Measurements from ENCODE around the gene AP2A2. TPM values are rescaled to one million over a fixed set of nuclear protein-coding genes. Genes with fewer than 3 reads are reported as not detected.
A peak's percentile ranks its signal among the peaks of the same experiment; 100 is the strongest.

AP2A2 gene
- total RNA-seq, 1 experiment from 2014 or later, result 36.1 TPM

DNA sequence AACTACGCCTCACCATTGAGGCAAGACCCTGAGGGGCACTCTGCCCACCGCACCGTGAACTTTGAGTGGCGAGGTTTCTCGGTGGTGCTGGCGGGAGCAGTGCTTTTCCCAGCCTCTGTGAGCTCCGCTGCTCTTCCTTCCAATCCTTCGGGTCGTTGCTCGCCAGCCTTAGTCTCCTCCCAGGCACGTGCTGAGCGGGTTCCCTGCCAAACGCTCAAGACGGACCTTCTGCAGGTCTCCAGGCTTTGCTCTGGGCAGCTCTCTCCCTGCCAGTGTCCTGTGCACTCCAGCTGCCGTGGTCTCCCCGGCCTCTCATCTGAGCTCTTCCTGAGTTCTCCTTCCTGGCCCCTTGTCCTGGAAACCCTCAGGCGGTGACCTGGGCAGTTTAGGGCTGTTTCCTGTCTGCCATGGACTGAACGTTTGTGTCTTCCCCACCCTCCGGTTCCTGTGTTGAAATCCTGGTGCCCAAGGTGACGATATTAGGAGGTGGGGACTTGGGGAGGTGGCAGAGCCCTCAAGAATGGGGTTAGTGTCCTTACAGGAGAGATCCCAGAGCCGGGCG, 122.0 kb downstream of the AP2A2 start:
- Histone ChIP-seq H3K27me3 (ENCODE audit: control insufficient read depth, insufficient read depth, low read length) (no peaks in the 10 kb centered on the region), H3K36me3 (replicated peaks; ENCODE audit: control insufficient read depth, insufficient read depth, low read length) (no peaks in the 10 kb centered on the region), H3K4me3 (ENCODE audit: insufficient read depth, low read depth, low read length) (no peak overlapping the region)
- DNase-seq, result peak; percentile 52

DNA sequence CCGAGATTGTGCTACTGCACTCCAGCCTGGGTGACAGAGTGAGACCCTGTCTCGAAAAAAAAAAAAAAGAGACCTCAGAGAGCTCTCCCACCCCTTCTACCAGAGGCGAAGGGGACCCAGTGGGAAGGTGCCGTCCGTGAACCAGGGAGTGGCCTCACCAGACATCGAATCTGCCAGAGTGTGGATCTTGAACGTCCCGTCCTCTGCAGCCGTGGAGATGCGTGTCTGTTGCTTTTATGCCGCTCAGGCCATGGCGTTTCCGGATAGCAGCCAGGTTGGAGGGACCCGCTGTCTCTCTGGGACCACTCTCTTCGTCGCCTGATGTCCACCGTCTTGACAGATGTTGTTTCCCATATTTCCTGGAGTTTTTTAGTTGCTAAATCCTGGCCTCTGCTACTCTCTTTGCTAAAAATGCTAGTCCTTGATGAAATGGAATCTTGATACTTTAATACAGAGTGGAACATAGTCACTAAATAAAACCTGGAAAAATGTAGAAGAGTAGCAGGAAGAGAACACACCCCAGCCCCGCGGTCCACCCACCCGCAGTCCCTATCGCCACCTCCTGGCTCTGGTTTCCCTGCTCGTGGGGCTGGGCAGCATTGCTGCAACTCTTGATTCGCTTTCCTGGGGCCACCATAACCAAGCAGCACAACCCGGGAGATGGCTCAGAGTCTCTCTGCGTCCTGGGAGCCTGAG, 122.9 kb downstream of the AP2A2 start:
- Histone ChIP-seq H3K36me3 (replicated peaks; ENCODE audit: control insufficient read depth, insufficient read depth, low read length) (no peaks in the 10 kb centered on the region), H3K4me3 (ENCODE audit: insufficient read depth, low read depth, low read length) (no peak overlapping the region)
- DNase-seq, result peak; percentile 82

DNA sequence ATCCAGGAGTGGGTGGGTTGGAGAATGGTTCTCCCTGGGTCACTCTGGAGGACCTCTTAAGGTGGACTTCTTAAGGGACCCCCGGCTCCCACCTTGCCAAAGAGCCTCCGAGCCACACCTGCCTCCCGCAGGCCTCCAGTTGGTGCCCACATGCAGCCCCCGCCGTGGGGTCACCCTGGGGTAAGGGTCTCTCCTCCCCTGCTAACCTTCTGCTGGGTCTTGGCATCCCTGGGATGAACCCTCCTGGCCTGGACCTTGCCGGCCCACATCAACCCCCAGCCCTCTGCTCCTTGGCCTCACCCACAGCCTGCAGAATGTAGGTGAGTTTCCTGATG, 123.4 kb downstream of the AP2A2 start:
- no peak overlapping the region for H3K4me3 ChIP-seq (ENCODE audit: insufficient read depth, low read depth, low read length)
- H3K36me3 ChIP-seq (replicated peaks; ENCODE audit: control insufficient read depth, insufficient read depth, low read length), result no peaks in the 10 kb centered on the region
- DNase-seq, result peak; percentile 46
- no peaks in the 10 kb centered on the region for H3K27me3 ChIP-seq (ENCODE audit: control insufficient read depth, insufficient read depth, low read length)

More for the DNA sequence above, 122.9 kb downstream of the AP2A2 start:
- no peaks in the 10 kb centered on the region for H3K27me3 ChIP-seq (ENCODE audit: control insufficient read depth, insufficient read depth, low read length)

DNA sequence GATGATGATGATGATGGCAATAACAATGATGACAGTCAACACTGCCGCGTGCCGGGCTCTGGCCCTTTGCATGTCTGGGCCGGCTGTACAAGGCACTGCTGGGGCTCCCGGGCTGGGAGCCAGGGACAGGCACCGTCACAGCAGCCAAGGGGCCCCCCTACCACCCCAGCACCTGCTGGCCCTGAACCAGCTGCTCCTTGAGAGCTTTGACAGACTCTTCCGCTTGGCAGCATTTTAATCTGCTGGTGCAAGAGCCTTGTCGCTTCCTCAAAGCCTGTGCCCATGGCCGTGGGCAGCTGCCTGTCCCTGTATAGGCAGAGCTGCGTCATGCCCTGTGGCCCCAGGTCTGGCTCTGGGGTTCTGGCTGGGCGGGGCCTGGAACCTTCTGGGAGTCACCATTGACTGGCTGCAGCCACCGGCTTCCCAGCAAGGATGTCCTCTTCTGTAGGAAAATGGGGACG, 123.8 kb downstream of the AP2A2 start:
- Histone ChIP-seq H3K36me3 (replicated peaks; ENCODE audit: control insufficient read depth, insufficient read depth, low read length) (no peaks in the 10 kb centered on the region), H3K4me3 (ENCODE audit: insufficient read depth, low read depth, low read length) (no peak overlapping the region), H3K27me3 (ENCODE audit: control insufficient read depth, insufficient read depth, low read length) (no peaks in the 10 kb centered on the region)
- peak; percentile 45 for DNase-seq

DNA sequence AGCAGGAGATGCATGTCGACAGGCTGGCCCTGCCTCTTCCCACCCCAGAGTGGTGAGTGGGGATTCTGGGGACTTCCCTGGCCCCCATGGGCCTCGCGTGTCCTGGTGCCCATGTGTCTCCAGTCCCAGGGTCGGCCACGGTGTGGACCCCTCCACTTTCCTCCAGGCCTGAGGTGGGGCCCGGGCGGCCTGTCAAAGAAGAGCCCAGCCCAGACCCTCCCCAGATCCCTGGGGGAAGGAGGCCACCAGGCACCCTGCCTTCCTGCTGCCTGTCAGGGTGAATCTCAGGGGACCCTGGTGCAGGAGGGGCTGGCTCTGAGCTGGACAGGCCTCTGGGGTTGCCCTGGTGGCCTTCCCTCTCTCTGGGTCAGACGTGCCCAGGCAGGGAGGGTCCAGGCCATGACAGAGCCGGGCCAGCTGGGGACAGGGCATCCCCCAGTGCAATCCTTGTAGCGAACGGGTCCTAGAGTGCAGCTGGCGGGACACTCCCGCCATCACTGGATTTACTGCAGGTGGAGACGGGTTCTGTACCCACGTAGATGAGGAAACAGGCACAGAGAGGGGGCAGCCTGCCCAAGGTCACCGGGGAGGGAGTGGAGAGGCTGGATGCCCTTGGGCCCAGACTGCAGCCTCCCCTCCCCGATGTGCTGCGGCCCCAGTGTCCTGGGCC, 124.4 kb downstream of the AP2A2 start:
- Histone ChIP-seq H3K4me3 (ENCODE audit: insufficient read depth, low read depth, low read length) (no peak overlapping the region), H3K36me3 (replicated peaks; ENCODE audit: control insufficient read depth, insufficient read depth, low read length) (no peaks in the 10 kb centered on the region)
- peak; percentile 61 for DNase-seq

GRCh38 chr11:1050581-1051355, 125.1 kb downstream of the AP2A2 start:
- no peaks in the 10 kb centered on the region for H3K36me3 ChIP-seq (replicated peaks; ENCODE audit: control insufficient read depth, insufficient read depth, low read length)
- no peaks in the 10 kb centered on the region for H3K27me3 ChIP-seq (ENCODE audit: control insufficient read depth, insufficient read depth, low read length)
- peak; percentile 98 for DNase-seq
- no peak overlapping the region for H3K4me3 ChIP-seq (ENCODE audit: insufficient read depth, low read depth, low read length)

More for the DNA sequence above, 124.4 kb downstream of the AP2A2 start:
- no peaks in the 10 kb centered on the region for H3K27me3 ChIP-seq (ENCODE audit: control insufficient read depth, insufficient read depth, low read length)

DNA sequence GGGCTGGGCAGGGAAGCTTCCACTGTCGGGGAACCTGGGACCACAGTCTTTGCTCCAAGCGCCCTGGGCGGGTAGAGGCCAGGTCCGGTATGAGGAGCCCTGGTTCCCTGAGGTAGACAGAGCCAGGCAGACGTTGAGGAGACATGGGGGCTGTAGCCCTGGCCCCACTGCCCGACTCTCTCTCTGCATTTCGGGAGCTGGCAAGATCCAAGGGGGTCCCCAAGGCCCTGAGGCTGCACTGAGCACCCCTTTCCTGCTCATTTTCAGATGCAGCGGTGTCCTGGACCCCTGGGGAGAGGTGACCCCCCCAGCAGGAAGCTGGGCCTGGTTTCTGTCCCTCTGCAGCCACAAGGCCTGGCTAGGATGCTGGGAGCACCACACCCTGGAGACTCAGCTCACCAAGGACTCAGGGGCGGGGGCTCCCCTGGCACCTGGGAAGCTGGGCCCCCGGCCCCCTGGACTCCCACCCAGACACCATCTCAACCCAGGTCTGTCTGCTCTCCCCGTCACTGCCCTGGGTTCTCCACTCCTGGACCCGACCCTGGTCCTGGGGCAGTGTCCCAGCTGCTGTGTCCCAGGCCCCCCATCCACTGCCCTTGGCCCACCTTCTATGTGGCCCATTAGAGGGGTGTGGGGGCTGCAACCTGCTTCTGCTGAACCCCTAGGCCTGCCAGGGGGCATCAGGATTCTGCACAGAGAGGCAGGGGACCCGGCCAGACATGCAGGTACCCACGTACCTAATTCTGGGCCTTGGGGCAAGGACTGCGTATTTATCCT, 125.9 kb downstream of the AP2A2 start:
- Histone ChIP-seq H3K27me3 (ENCODE audit: control insufficient read depth, insufficient read depth, low read length) (no peaks in the 10 kb centered on the region), H3K4me3 (ENCODE audit: insufficient read depth, low read depth, low read length) (no peak overlapping the region), H3K36me3 (replicated peaks; ENCODE audit: control insufficient read depth, insufficient read depth, low read length) (no peaks in the 10 kb centered on the region)
- peak; percentile 50 for DNase-seq

DNA sequence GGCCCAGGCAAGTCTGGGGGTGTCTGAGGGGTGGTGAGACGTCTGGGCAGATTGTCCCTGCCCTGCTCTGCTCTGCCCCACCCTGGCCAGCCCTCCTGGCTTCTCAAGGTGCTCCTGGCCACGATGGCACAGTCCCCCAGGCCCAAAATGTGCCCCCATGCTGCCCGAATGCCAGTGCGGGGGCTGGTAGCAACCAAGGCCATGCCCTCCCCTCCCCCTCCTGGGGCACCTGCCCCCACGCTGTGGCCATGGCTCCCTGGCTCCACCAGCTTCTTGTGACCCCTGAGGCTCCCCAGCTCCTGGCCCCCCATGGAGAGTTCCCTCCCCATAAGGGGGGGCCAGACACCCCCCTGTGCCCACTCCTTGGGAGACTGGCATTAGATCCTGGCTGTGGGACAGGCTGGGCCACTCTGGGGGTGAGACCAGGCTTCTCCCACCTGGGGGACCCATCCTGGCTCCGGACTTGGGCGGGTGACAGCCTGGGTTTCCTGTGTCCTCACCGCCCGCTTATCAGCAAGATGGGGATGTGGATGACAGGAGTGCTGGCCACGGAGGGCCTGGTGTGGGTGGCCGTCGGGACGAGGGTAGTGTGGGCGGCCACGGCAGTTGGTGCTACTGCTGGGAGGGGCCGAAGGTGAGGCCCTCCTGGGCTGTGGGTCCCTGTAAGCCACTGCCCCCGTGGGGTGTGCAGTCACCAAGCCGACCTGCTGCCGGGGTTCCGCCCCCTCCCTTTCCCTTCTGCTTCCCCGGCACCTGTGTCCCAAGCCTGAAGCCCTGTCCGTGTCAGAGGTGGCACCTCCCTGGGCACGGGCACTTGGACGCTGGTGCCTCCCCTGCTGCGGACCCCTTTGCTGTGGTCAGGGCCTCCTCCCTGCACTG, 126.7 kb downstream of the AP2A2 start:
- Histone ChIP-seq H3K36me3 (replicated peaks; ENCODE audit: control insufficient read depth, insufficient read depth, low read length) (no peaks in the 10 kb centered on the region), H3K27me3 (ENCODE audit: control insufficient read depth, insufficient read depth, low read length) (no peaks in the 10 kb centered on the region), H3K4me3 (ENCODE audit: insufficient read depth, low read depth, low read length) (no peak overlapping the region)
- peak; percentile 57 for DNase-seq

GRCh38 chr11:1053121-1053901, 127.6 kb downstream of the AP2A2 start:
- DNase-seq, result peak; percentile 67
- no peak overlapping the region for H3K4me3 ChIP-seq (ENCODE audit: insufficient read depth, low read depth, low read length)
- H3K36me3 ChIP-seq (replicated peaks; ENCODE audit: control insufficient read depth, insufficient read depth, low read length), result no peaks in the 10 kb centered on the region
- H3K27me3 ChIP-seq (ENCODE audit: control insufficient read depth, insufficient read depth, low read length), result no peaks in the 10 kb centered on the region

GRCh38 chr11:1054143-1055108, 128.8 kb downstream of the AP2A2 start:
- Histone ChIP-seq H3K27me3 (ENCODE audit: control insufficient read depth, insufficient read depth, low read length) (no peaks in the 10 kb centered on the region), H3K36me3 (replicated peaks; ENCODE audit: control insufficient read depth, insufficient read depth, low read length) (no peaks in the 10 kb centered on the region), H3K4me3 (ENCODE audit: insufficient read depth, low read depth, low read length) (no peak overlapping the region)
- DNase-seq, result peak; percentile 78

DNA sequence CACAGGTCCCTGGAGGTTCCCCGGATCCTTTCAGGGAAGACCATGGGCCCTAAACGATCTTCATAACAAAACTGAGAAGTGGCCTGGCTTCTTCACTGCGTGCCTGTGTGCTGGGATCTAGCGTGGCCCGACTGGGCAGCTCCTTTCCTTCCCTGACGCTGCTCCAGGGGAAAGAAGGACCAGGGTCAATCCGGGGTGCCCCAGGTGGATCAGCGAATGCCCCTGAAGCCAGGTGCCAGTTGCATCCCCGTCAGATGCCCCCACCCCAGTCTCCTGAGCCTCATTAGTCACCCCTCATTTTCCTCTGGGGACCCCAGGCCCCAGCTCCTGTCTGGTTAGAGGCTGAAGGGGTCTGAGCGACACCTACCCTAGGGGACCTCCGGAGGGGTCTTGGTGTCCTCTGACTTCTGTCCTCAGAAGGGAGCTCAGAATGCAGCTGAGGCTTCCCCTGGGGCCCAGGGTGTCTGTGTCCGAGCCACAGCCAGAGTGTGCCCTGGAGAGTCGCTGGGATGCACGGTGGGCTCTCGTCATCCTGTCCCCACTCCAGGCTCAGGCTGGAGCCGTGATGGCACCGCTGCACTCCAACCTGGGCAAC, 129.5 kb downstream of the AP2A2 start:
- Histone ChIP-seq H3K36me3 (replicated peaks; ENCODE audit: control insufficient read depth, insufficient read depth, low read length) (no peaks in the 10 kb centered on the region), H3K4me3 (ENCODE audit: insufficient read depth, low read depth, low read length) (no peak overlapping the region), H3K27me3 (ENCODE audit: control insufficient read depth, insufficient read depth, low read length) (no peaks in the 10 kb centered on the region)
- no peak for DNase-seq

Data from H7 (cell line).